Activated CD8-positive, alpha-beta memory T cell treated with anti-CD3 and anti-CD28 coated beads, Interleukin-2, amount 50 U/mL, for 24 hours (primary cell): Measurements from ENCODE around the gene LTBP3.

Experiments used
- DNase-seq: peaks from one replicate; pipeline ENCODE4 v3.0.0-alpha.2; 2020; ENCODE audit errors: extremely low read depth

Gene LTBP3

DNA sequence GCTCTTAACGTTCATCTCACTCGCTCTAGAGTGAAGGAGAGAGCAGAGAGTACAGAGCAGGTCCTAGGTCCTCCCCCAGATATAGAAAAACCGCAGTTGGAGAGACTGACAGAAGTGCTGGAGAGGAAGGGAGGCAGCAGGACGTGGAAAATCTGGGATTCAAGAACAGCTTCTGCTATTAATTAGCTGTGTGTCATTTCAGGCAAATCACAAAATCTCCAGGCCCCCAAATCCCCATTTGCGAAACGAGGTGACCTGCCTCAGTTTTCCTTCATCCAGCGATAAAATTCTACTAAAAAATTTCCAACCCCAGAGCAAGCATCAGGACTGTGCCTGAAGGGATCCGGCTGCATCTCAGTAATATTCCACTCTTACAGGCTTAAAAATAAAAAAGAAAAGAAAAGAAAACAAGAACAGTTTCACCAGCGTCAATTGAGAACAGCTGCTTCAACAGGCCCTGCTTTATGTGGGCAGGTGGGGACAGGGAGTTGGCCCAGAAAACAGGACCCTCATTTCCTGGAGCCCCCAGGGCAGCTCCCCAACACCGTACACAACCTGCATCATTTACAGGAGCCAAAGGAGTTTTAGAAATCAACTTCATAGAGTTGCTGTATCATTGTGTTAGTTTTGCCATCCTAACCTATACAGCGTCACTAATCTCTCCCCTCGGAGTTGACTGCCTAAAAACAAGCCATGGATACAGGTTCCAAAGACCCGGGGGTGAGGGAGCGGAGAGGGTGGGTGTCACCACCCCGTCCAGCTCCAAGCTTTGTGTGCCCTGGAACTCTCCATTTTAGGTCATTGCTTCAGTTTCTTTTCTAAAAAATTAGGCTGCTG is 61.6 kb downstream of the LTBP3 start:
- no peak for DNase-seq

DNA sequence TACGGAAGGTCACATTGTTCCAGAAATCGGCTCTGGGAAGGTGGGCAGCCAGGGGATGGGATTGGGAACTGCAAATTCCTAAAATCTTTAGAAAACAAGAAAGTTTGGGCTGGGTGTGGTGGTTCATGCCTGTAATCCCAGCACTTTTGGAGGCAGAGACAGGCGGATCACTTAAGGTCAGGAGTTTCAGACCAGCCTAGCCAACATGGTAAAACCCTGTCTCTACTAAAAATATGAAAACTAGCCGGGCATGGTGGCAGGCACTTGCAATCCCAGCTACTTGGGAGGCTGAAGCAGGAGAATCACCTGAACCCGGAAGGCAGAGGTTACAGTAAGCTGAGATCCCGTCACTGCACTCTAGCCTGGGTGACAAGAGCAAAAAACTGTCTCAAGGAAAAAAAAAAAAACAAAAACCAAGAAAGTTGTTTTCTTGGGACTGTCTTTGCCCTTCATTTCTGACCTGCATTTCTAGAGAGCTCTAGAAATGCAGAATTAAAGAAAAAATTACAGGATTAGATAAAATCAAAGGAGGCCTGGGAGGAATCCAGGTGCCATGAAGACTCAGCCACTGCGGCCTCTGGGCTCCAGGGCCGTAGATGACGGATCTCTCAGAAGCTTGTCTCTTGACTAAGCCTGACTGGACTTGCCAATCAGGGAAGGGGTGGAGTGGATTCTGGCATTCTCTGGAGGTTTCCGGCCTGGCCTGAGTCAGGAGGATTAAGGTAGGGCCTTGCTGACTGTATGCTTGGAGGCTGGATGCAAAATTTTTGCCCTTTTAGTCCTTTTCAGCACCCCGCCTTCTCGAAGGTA is 64.6 kb downstream of the LTBP3 start:
- DNase-seq: no peak

DNA sequence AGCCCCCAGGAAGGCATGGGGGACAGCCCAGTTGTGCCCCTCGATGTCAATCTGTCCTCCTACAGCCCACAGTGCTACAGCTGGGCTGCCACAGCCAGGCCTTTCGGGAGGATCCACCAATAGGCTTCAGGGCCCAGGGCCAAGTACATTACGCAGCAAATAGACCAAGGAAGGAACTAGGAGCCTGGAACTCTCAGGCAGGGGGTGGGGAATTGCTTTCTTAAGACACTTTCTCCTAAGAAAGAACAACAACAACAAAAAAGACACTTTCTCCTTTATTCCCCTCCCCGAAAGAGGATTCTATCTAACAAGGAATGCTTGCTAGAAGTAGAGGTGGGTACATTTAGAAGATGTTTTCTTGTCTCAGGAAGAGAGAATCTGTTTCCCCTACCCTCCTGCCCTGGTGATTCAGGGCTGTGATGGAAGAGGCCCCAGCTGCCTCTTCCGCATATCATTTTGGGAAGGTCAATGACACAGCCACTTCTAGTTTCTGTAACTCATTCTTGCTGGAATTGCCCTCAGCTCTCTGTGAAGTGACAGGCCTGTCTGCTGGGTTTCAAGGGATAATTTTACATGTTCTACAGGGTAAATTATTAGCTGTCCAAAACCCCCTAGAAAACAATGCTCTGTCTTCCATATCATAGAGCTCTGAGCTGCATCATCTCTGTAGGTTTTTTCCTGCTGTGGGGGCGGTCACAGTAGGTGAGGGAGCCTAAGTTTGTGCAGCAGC is 65.4 kb downstream of the LTBP3 start:
- no peak for DNase-seq

DNA sequence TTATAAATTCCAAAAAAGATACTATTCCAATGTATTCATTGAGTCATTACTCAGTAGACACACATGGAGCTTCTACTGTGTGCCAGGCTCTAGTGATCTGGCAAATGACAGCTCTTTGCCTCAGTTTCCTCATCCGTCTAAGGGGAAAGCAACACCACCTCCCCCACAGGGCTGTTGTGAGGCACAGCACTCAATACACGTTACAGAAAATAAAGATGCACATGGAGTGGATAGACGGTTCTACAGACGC is 65.8 kb downstream of the LTBP3 start:
- no peak for DNase-seq

DNA sequence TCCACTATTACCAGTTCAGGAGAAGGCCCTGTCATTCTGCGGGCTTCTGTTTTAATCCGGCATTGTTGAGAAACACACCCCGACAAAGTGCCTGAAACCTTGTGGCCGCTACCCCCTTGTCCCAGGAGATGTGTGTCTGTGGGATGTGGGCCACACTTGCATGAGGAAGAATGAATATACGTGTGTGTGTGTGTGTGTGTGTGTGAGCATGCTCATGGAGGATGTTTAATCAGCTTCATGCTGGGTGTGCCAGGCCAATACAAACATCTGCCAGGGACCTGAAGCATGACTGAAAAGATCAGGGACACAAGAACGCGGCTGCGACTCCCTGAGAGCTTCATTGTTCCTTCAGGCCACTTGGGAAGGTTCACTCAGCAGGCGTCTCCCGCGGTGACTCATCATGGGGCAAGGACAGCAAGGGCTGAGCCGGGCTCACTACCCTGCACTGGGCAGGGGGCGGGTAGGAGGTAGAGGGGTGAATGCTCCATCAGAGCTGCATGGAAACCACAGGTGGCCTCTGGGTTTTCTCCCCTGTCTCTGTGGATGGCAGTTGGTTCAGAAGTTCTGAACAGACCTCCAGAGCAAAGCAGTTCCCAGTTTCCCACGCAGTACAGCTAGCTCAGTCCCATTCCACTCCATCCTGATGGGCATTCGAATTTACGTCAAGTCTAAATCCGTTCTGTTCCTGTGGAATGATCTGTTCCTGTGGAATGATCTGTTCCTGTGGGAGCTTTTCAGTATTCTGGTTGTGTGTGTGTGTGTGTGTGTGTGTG is 66.4 kb downstream of the LTBP3 start:
- DNase-seq: no peak

DNA sequence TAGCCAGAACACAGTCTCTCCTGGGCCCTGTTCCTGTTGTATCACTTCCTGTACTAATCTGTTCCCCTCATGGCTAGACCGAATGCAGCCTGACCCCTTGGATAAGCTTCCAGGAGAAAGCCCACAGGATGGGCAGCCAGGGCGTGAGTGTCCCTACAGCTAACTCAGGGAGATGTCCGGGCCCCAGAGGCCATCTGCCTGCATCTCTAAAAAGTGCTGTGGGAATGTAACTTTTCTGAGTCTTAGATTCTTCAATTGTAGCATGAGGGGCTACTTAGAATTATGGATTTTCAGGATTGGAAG is 67.0 kb downstream of the LTBP3 start:
- DNase-seq: no peak

DNA sequence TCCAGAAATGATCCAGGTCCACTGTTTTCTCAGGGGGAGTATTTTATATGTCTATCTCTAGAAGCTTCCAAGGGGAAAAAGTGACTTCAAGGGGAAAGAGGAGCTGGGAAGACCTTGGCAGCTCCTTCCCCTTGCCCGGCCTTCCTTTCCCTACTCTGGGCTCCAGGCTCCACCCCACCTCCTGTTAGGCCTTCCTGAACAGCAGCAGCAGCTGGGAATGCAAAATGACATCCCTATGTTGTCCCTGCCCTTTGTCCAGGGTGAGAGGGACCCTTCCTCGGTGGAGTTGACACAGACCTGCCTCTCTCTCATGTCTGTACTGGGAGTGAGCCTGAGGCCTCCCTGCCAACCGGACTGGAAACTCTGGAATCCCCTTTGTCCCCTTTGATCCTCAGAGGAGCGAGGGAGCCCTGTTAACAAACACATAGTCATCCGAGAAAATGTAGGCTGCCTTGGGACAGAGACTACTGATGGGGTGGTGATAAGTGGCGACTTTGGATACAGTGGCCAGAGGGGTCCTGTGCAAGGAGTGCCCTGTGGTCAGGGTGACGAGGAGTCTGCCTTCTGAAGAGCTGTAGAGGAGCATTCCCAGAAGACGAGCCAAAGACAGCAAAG is 68.3 kb downstream of the LTBP3 start:
- no peak for DNase-seq

DNA sequence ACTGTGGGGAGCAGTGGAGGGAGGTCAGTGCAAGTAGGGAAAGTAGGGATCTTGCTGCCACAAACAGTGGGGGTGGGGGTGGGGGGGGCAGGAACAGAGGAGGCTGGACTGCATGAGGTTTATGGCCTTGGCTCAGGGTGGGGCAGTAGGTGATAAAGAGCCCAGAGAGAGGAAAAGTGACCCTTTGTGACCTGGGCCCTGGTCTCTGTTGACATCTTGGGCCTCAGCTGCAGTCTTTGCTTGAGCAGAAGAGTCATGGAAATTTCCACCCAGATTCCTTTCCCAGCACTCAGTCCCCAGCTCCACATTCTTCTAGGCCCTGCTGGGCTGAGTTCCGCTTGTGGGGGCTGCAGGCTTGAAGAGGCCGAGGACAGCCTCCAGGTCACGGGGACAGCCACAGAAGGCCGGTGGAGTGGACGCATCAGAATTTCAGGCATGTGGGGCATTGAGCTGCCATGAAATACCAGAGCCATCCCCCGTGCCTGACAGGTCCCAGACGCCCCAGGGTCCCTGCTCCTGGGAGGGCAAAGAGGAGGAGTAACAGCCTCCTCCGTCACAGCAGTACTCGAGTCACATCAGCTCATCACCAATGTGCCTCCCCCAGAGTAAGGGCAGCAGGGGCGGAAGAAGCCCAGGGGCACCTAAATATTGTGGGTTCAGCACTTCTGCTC is 69.0 kb downstream of the LTBP3 start:
- DNase-seq: no peak
